Kidney capillary endothelial cell (primary cell): ENCODE results near the gene OPCML.

ENCODE experiments used
- DNase-seq: peaks from one replicate; pipeline ENCODE4 v3.0.0-alpha.2; 2018; ENCODE audit warnings: low spot score

OPCML gene

GRCh38 chr11:133291780-133292179 lies 240.5 kb downstream of the OPCML start:
- DNase-seq: no peak

GRCh38 chr11:133285359-133285758 lies 246.9 kb downstream of the OPCML start:
- DNase-seq: no peak

DNA sequence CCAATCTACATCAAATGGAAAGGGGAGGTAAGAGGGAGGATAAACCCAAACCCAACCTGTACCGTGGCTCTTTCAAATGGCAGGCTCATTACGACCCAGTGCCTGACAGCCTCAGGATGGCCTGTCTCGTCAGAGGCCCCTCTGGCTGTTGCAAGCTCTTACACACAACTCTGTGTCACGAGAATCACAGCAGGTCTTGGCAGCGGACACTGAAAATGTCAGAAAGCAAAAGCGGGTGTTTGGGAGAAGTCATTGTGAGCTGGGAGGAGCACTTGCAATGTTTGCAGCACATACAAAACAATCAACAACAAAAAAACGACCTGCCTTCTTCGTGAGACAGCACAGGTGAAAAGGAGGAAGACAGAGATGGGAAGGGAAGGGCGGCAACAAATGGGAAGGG lies 248.1 kb downstream of the OPCML start:
- no peak for DNase-seq

DNA sequence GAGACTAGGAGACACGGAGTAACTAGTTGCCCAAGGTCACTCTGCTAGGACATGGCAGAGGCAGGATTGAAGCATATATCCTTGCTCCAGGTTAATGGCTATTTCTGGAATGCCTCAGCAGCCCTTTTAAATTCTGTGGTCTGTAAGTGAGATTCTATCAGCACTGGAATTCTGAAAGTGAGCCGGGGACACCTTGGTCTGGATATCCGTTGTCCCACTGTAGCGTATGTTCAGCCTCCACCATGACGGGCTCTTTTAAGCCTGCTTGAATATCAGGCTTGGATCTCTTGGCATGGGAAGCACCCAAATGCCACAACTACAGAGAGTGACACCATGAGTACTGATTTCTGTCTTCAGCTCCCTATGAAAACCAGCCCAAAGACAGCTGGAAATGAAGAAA lies 254.4 kb downstream of the OPCML start:
- no peak for DNase-seq

GRCh38 chr11:133271871-133272776 lies 260.2 kb downstream of the OPCML start:
- no peak for DNase-seq

- no peak for DNase-seq
Observed at GRCh38 chr11:133271206-133271605, 261.1 kb downstream of the OPCML start.

- DNase-seq: no peak
Observed at GRCh38 chr11:133269267-133269666, 263.0 kb downstream of the OPCML start.

DNA sequence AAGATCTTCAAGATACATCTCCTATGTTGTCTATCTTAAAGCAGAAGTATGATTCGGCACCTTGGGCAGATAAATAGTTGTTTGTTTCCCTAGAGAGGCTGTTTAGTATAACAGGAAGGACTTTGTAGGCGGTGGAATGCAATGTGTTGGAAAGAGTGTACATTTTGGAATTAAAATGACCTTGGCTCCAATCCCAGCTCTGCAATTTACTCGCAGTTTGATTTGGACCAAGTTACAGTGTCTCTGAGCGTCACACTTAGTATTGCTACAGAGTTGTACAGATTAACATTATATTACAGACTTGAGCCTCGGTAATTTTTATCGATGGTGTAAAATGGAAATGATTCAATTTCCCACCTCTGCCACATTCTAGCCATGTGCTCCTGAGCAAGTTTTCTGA lies 265.3 kb downstream of the OPCML start:
- no peak for DNase-seq

- no peak for DNase-seq
Observed at GRCh38 chr11:133265530-133266035, 266.7 kb downstream of the OPCML start.

DNA sequence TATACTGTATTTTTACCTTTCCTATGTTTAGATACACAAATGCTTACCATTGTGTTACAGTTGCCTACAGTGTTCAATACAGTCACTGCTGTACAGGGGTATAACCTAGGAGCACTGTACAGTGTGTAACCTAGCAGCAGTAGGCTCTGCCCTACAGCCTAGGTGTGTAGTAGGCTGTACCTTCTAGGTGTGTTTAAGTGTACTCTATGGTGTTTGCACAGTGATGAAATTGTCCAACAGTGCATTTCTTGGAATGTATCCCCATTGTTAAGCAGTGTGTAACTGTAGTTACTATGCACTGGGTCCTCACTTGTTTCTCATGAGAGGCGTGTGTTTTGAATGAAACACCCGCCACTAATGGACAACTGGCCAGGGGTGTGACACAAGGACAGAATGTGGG lies 269.0 kb downstream of the OPCML start:
- DNase-seq: no peak

DNA sequence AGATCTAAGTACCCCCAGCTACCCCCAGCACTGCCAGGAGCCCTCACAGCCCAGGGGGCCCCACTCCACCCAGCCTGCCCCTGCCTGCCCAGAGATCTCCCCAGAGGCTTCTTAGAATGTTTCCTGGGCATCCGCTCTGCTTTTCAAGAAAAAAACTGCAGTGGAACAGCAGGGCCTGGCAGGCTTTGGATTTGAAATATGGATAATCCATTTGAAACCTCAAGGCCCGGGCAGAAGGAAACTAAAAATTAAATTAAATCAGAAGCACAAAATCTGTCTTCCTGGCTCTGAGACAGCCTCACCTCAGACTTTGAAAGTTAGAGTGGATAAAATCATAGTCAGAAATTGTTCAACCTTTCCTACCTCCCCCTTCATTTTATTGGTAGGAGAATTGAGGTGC lies 273.6 kb downstream of the OPCML start:
- DNase-seq: no peak

GRCh38 chr11:133254601-133255000 lies 277.7 kb downstream of the OPCML start:
- no peak for DNase-seq

GRCh38 chr11:133253570-133253969 lies 278.7 kb downstream of the OPCML start:
- DNase-seq: no peak

DNA sequence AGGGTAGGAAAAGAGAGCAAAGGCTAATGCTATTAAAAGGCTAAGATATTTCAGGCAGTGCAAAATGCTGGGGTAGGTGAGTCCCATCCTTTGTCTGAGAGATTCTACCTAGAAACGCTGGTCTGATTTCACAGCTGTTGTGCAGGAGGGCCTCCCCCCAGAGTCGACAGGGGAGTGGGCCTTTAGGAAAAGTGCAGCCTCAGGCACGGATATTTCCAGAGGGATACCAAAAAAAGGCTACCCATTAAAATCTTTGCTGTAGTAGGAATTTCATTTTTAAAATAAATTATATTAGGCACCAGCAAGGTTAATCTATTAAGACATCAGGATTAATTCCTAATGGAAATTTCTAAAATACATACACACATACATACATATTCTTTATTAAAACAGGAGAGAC lies 280.5 kb downstream of the OPCML start:
- no peak for DNase-seq

- DNase-seq: no peak
Observed at GRCh38 chr11:133249530-133249929, 282.8 kb downstream of the OPCML start.

GRCh38 chr11:133249065-133249464 lies 283.2 kb downstream of the OPCML start:
- no peak for DNase-seq

DNA sequence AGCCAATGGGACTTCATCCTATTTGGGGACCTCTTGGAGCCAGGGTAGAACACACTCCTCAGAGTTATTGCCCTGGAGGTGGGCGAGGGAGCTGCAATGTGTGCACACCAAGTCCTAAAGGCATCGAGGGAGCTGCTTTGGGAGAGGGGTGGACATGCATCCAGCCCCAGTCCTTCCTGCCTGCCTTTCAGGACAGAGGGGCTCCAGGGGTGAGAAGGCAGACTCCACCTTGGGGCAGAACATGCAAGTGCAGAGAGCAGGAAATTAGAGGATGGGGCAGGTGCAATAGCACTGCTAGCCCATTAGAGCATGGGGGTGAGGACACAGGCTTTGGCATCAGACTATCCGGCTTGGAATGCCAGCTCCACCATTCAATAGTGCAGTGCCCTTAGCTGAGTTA lies 288.5 kb downstream of the OPCML start:
- DNase-seq: no peak

- no peak for DNase-seq
Observed at GRCh38 chr11:133240908-133241655, 291.2 kb downstream of the OPCML start.

DNA sequence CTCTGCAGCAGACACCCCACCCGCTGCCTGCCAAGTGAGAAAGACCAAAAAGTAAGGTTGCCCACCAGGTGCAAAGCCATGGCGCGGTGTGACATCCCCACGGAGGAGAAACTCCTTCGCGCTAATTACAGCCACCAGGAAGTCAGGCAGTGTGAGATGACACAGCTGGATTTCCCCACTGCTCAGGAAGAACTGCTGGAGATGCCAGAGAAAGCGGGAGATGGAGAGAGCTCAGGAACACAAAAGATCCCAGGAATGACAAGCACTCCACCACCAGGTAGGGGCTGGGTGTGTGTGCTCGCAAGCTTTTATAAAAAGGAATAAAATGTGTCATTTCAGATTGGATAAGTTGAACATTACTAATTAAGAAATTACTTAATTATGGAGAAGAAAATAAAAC lies 292.7 kb downstream of the OPCML start:
- DNase-seq: no peak

DNA sequence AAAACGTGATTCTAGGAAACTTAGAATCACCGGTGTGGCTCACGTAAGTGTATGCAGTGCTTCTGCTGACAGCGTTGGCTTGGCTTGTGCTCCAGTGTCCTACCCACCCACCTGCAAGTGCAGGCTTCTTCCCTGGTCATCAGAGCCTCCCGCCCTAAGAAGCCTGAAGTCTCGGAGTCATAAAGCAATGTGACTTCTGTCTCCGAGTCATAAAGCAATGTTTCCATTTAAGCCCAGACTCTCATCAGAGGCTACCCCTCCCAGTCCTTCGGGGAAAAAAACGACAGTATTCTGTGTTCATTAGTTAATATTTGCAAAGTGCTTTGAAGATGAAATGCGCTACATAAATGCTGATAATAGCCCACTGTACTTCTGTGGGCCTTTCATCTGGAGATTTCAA lies 293.8 kb downstream of the OPCML start:
- DNase-seq: no peak

- DNase-seq: no peak
Observed at GRCh38 chr11:133238027-133238426, 294.3 kb downstream of the OPCML start.

GRCh38 chr11:133235381-133235780 lies 296.9 kb downstream of the OPCML start:
- no peak for DNase-seq

- DNase-seq: no peak
Observed at GRCh38 chr11:133234883-133235282, 297.4 kb downstream of the OPCML start.
